ENCODE results near the gene TGM1. TPM values are rescaled to one million over a fixed set of nuclear protein-coding genes. Genes with fewer than 3 reads are reported as not detected.

Gene TGM1
- total and polyA plus RNA-seq, 4 donors = 0.28 to 1.5 (median 0.76) TPM

- 79% methylated on average over 11 of the region's 11 CpGs for WGBS
- H3K4me1 ChIP-seq (ENCODE audit: control insufficient read depth in 4 of 4, insufficient read depth in 4 of 4, low read length in 3 of 4) = peaks cover 0 to 9% (median 8%) of the 10 kb centered on the region in 4 donors
- no peak overlapping the region for H3K4me3 ChIP-seq (ENCODE audit: low read depth in 1 of 3, low read length in 3 of 3)
- H3K9ac ChIP-seq (ENCODE audit: low read depth in 1 of 2, low read length in 2 of 2) = no peak overlapping the region
- no peaks in the 10 kb centered on the region for H3K27me3 ChIP-seq (ENCODE audit: control insufficient read depth in 4 of 4, insufficient read depth in 4 of 4, low read length in 3 of 4)
- TF ChIP-seq CTCF (IDR thresholded peaks at IDR 0.05; ENCODE audit: low read depth, low read length, missing input control) (peak; percentile 19), JUND (IDR thresholded peaks at IDR 0.05) (no peak), RAD21 (IDR thresholded peaks at IDR 0.05) (peak in 1 of 2 donors; percentile 42)
- no peaks in the 10 kb centered on the region for H3K9me3 ChIP-seq (ENCODE audit: control insufficient read depth in 4 of 4, low read length in 3 of 4)
- no peak overlapping the region for H3K27ac ChIP-seq (ENCODE audit: low read depth in 1 of 2, low read length in 2 of 2)
- H3K36me3 ChIP-seq (ENCODE audit: control insufficient read depth in 4 of 4, insufficient read depth in 3 of 4, low read depth in 1 of 4, low read length in 3 of 4) = no peaks in the 10 kb centered on the region
- no peak for DNase-seq (ENCODE audit: low spot score)
Measured at GRCh38 chr14:24279301-24280186, 16.6 kb upstream of the TGM1 start.

DNA sequence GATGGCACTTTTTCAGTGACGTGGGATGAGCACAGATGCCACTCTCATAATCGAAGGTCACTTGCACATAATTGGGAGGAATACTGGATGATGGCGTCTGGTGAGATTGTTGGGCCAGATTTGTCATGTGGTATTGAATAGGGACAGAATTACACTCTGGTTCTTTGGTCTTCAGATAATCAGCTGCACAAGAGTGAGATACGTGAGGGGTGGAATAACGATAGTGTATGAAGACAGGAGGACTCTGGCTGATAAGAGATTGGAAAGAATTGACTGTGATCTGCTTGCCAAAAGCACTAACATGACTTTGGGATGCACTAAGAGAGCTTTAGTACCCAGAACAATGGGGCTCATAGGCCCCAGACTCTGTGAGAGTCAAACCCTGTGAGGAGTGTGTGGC is 15.4 kb upstream of the TGM1 start:
- WGBS = 94% methylated on average over 5 of the region's 5 CpGs
- Histone ChIP-seq H3K9ac (ENCODE audit: low read depth in 1 of 2, low read length in 2 of 2) (no peak overlapping the region), H3K27me3 (ENCODE audit: control insufficient read depth in 4 of 4, insufficient read depth in 4 of 4, low read length in 3 of 4) (no peaks in the 10 kb centered on the region), H3K4me1 (ENCODE audit: control insufficient read depth in 4 of 4, insufficient read depth in 4 of 4, low read length in 3 of 4) (peaks cover 0 to 16% (median 8%) of the 10 kb centered on the region in 4 donors), H3K36me3 (ENCODE audit: control insufficient read depth in 4 of 4, insufficient read depth in 3 of 4, low read depth in 1 of 4, low read length in 3 of 4) (no peaks in the 10 kb centered on the region), H3K27ac (ENCODE audit: low read depth in 1 of 2, low read length in 2 of 2) (peak overlapping the region in 1 of 2 donors; percentile 1), H3K4me3 (ENCODE audit: low read depth in 1 of 3, low read length in 3 of 3) (no peak overlapping the region), H3K9me3 (ENCODE audit: control insufficient read depth in 4 of 4, low read length in 3 of 4) (no peaks in the 10 kb centered on the region)
- DNase-seq (ENCODE audit: low spot score) = no peak
- TF ChIP-seq, protein P1, sequence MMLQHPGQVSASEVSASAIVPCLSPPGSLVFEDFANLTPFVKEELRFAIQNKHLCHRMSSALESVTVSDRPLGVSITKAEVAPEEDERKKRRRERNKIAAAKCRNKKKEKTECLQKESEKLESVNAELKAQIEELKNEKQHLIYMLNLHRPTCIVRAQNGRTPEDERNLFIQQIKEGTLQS (IDR thresholded peaks at IDR 0.05) = no peak

DNA sequence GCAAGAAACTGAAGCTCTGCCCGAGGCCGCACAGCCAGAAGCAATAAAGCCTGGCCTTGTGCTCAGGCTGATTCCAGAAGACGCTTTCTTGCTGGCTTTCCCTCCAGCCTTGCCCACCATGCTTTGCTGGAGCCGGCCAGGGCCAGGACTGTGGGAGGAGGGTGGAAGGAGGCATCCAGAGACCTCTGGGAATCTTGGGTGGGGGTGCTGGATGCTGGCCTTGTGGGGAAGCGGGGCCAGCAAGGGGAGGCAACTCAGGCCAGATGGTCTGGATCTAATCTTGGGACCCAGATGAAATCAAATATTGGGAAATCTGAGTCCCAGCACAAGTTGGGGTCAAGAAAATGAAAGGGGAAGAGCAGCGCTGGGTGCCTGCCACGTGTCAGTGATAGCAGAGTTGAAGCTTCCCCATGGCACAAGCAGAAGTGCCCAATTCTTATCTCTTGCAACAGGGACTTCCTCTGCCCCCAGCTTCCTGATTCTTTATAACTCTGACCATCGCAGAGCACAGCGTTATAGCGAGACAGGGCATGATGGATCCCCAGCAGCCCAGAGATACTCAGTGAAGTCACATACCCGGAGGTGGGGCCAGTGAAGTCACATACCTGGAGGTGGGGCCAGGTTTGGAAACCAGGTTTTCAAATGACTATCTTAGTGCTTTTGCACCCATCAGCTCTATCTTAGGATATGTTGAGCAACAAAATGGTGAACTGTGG is 14.8 kb upstream of the TGM1 start:
- no peaks in the 10 kb centered on the region for H3K36me3 ChIP-seq (ENCODE audit: control insufficient read depth in 4 of 4, insufficient read depth in 3 of 4, low read depth in 1 of 4, low read length in 3 of 4)
- no peaks in the 10 kb centered on the region for H3K27me3 ChIP-seq (ENCODE audit: control insufficient read depth in 4 of 4, insufficient read depth in 4 of 4, low read length in 3 of 4)
- no peak overlapping the region for H3K9ac ChIP-seq (ENCODE audit: low read depth in 1 of 2, low read length in 2 of 2)
- DNase-seq (ENCODE audit: low spot score) = no peak
- no peak for TF ChIP-seq EGR1 (IDR thresholded peaks at IDR 0.05; ENCODE audit: low read depth in 2 of 2)
- TF ChIP-seq HNF4G (IDR thresholded peaks at IDR 0.05) = no peak
- TF ChIP-seq MAX (IDR thresholded peaks at IDR 0.05) = no peak
- no peak for TF ChIP-seq RXRA (IDR thresholded peaks at IDR 0.05)
- no peak for TF ChIP-seq TAF1 (conservative IDR thresholded peaks at IDR 0.05)
- no peak for TF ChIP-seq NR2F2 (IDR thresholded peaks at IDR 0.05)
- TF ChIP-seq JUND (IDR thresholded peaks at IDR 0.05) = no peak
- no peak for TF ChIP-seq RAD21 (IDR thresholded peaks at IDR 0.05)
- no peak for TF ChIP-seq FOXA2 (IDR thresholded peaks at IDR 0.05)
- TF ChIP-seq REST (IDR thresholded peaks at IDR 0.05) = no peak
- H3K27ac ChIP-seq (ENCODE audit: low read depth in 1 of 2, low read length in 2 of 2) = peak overlapping the region in 1 of 2 donors; percentile 19
- no peak overlapping the region for H3K4me3 ChIP-seq (ENCODE audit: low read depth in 1 of 3, low read length in 3 of 3)
- H3K4me1 ChIP-seq (ENCODE audit: control insufficient read depth in 4 of 4, insufficient read depth in 4 of 4, low read length in 3 of 4) = peaks cover 0 to 17% (median 8%) of the 10 kb centered on the region in 4 donors
- no peaks in the 10 kb centered on the region for H3K9me3 ChIP-seq (ENCODE audit: control insufficient read depth in 4 of 4, low read length in 3 of 4)
- 88% methylated on average over 11 of the region's 11 CpGs for WGBS

Measured in liver (tissue), 9 donors.